SK-N-SH treated with all-trans-retinoic acid at 6 μM for 48 hours (cell line): Measurements from ENCODE around the gene PLXND1.

Experiments used
- ATAC-seq: fragments of 200-7000 bp; cut with Tn5 transposase; 3 replicates; pipeline ENCODE4 v1.9.1; 2020; ENCODE audit warnings: mild to moderate bottlenecking, moderate library complexity
- ARNTL ChIP-seq: fragments of 450-650 bp; formaldehyde crosslinking; IDR thresholded peaks from 2 replicates; pipeline ENCODE4 v1.5.0; 2020; ENCODE audit warnings: low read depth, mild to moderate bottlenecking, moderate library complexity, borderline replicate concordance
- BACH2 ChIP-seq: fragments of 250-450 bp; sonication (Bioruptor Pico); IDR thresholded peaks from 2 replicates; pipeline ENCODE4 v1.9.0; 2021; ENCODE audit warnings: mild to moderate bottlenecking, borderline replicate concordance
- CREB5 ChIP-seq: fragments of 250-450 bp; sonication (Bioruptor Pico); IDR thresholded peaks from 2 replicates; pipeline ENCODE4 v1.5.1; 2020; ENCODE audit warnings: low read depth, mild to moderate bottlenecking, moderate library complexity
- CSDC2 ChIP-seq: fragments of 250-450 bp; sonication (Bioruptor Pico); IDR thresholded peaks from 2 replicates; pipeline ENCODE4 v1.5.0; 2020; ENCODE audit warnings: mild to moderate bottlenecking, moderate library complexity
- ESRRG ChIP-seq: fragments of 250-450 bp; sonication (Bioruptor Pico); IDR thresholded peaks from 2 replicates; pipeline ENCODE4 v1.6.1; 2021; ENCODE audit warnings: mild to moderate bottlenecking
- GLIS3 ChIP-seq: fragments of 250-450 bp; sonication (Bioruptor Pico); IDR thresholded peaks from 2 replicates; pipeline ENCODE4 v1.5.0; 2020; ENCODE audit warnings: mild to moderate bottlenecking, moderate library complexity
- ISL1 ChIP-seq: fragments of 250-450 bp; sonication (Bioruptor Pico); IDR thresholded peaks from 2 replicates; pipeline ENCODE4 v2.1.2; 2022; ENCODE audit warnings: mild to moderate bottlenecking, moderate library complexity
- OSR1 ChIP-seq: fragments of 250-450 bp; sonication (Bioruptor Pico); IDR thresholded peaks from 2 replicates; pipeline ENCODE4 v1.8.0; 2022; ENCODE audit warnings: moderate library complexity, mild to moderate bottlenecking, inconsistent platforms
- PATZ1 ChIP-seq: fragments of 250-450 bp; sonication (Bioruptor Pico); IDR thresholded peaks from 2 replicates; pipeline ENCODE4 v1.8.0; 2020; ENCODE audit warnings: mild to moderate bottlenecking, moderate library complexity, borderline replicate concordance
- POU6F1 ChIP-seq: fragments of 250-450 bp; sonication (Bioruptor Pico); IDR thresholded peaks from 2 replicates; pipeline ENCODE4 v1.8.0; 2021; ENCODE audit warnings: low read depth, mild to moderate bottlenecking, moderate library complexity, borderline replicate concordance
- PPARA ChIP-seq: fragments of 250-450 bp; sonication (Bioruptor Pico); IDR thresholded peaks from 2 replicates; pipeline ENCODE4 v1.5.0; 2020; ENCODE audit warnings: mild to moderate bottlenecking, borderline replicate concordance
- RARB ChIP-seq: fragments of 250-450 bp; sonication (Bioruptor Pico); IDR thresholded peaks from 2 replicates; pipeline ENCODE4 v1.8.0; 2021; ENCODE audit warnings: mild to moderate bottlenecking, moderate library complexity
- SNAI2 ChIP-seq: fragments of 250-450 bp; sonication (Bioruptor Pico); IDR thresholded peaks from 2 replicates; pipeline ENCODE4 v1.5.0; 2020; ENCODE audit warnings: mild to moderate bottlenecking, moderate library complexity
- TOX ChIP-seq: fragments of 250-450 bp; sonication (Bioruptor Pico); IDR thresholded peaks from 2 replicates; pipeline ENCODE4 v1.8.0; 2021; ENCODE audit warnings: mild to moderate bottlenecking, moderate library complexity, borderline replicate concordance
- ZC3H10 ChIP-seq: fragments of 250-450 bp; sonication (Bioruptor Pico); IDR thresholded peaks from 2 replicates; pipeline ENCODE4 v1.5.1; 2021; ENCODE audit warnings: mild to moderate bottlenecking, moderate library complexity
- ZFP3 ChIP-seq: fragments of 250-450 bp; sonication (Bioruptor Pico); IDR thresholded peaks from 2 replicates; pipeline ENCODE4 v1.5.0; 2020; ENCODE audit warnings: mild to moderate bottlenecking, moderate library complexity
- ZFP30 ChIP-seq: fragments of 450-650 bp; formaldehyde crosslinking; IDR thresholded peaks from 2 replicates; pipeline ENCODE4 v1.5.0; 2022; ENCODE audit warnings: mild to moderate bottlenecking, moderate library complexity
- ZNF565 ChIP-seq: fragments of 450-650 bp; formaldehyde crosslinking; conservative IDR thresholded peaks from 2 replicates; pipeline ENCODE4 v1.5.0; 2020; ENCODE audit warnings: low read depth, mild to moderate bottlenecking, moderate library complexity
- ZNF70 ChIP-seq: fragments of 450-650 bp; formaldehyde crosslinking; IDR thresholded peaks from 2 replicates; pipeline ENCODE4 v1.5.0; 2020; ENCODE audit warnings: mild to moderate bottlenecking, moderate library complexity
- ZNF8 ChIP-seq: fragments of 450-650 bp; formaldehyde crosslinking; IDR thresholded peaks from 2 replicates; pipeline ENCODE4 v1.5.0; 2020; ENCODE audit warnings: mild to moderate bottlenecking, moderate library complexity
- TF ChIP-seq, protein P1 (sequence below): fragments of 250-450 bp; sonication (Bioruptor Pico); IDR thresholded peaks from 2 replicates; pipeline ENCODE4 v1.5.0; 2020; ENCODE audit warnings: mild to moderate bottlenecking, moderate library complexity
- TF ChIP-seq, protein P2 (sequence below): fragments of 250-450 bp; sonication (Bioruptor Pico); IDR thresholded peaks from 2 replicates; pipeline ENCODE4 v1.5.1; 2021; ENCODE audit warnings: mild to moderate bottlenecking, moderate library complexity

The PLXND1 gene

DNA sequence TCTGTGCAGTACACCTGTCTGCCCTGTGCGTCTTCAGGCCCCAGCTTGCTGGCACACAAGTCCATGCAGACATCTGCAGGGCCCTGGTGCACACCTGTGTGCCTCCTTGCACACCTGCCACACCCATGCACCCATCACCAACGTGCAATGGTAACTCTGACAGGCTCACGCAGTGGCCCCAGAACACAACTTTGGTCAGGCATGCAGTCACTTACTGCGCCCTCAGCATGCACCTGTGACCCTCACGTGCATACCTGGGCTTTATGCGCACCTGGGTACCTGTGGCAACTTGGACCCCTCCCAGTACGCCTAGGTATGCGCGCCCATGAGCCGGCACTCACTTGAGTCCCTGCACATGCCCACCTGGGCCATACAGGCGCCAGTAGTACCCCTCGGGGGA, 1.7 kb downstream of the PLXND1 start:
- ATAC-seq = no peak
- TF ChIP-seq BACH2 (CRISPR knock-in tag) (no peak), CSDC2 (CRISPR knock-in tag) (no peak)

DNA sequence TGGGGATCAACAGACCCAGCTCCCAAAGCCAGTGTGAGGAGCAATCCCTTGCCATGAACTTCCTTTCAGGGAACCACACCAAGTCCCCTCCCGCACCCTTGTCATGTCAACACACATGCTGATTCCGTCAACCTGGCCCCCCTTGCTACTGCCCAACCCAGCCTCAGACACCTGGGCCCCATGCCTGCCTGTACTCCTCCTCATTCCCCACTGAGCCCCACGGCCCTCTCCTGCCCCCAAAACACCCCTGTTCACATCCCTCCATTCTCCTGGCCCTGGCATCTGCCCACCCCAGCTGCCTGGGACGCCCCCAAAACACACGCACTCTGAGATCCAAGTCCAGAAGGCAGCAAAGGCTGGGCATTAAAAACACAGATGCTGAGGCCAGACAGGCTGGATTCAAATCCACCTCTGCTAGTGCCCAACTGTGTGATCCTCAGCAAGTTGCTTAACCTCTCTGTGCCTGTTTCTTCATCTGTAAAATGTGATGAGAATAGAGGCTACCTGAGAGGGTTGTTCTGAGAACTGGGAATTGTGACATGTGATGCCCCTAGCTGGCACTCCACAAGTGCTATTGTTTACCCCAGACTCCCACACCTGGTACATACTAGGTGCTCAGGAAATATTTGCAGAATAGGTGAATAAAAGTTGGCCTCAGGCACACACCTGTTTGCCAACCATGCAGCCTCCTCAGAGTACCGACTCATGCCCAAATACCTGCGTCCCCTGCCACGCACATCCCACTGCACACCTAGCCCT, 2.3 kb downstream of the PLXND1 start:
- no peak for TF ChIP-seq CSDC2 (CRISPR knock-in tag)
- no peak for TF ChIP-seq ZFP30 (CRISPR knock-in tag)
- no peak for TF ChIP-seq ISL1
- TF ChIP-seq ZNF8 (CRISPR knock-in tag) = no peak
- TF ChIP-seq, protein P1, sequence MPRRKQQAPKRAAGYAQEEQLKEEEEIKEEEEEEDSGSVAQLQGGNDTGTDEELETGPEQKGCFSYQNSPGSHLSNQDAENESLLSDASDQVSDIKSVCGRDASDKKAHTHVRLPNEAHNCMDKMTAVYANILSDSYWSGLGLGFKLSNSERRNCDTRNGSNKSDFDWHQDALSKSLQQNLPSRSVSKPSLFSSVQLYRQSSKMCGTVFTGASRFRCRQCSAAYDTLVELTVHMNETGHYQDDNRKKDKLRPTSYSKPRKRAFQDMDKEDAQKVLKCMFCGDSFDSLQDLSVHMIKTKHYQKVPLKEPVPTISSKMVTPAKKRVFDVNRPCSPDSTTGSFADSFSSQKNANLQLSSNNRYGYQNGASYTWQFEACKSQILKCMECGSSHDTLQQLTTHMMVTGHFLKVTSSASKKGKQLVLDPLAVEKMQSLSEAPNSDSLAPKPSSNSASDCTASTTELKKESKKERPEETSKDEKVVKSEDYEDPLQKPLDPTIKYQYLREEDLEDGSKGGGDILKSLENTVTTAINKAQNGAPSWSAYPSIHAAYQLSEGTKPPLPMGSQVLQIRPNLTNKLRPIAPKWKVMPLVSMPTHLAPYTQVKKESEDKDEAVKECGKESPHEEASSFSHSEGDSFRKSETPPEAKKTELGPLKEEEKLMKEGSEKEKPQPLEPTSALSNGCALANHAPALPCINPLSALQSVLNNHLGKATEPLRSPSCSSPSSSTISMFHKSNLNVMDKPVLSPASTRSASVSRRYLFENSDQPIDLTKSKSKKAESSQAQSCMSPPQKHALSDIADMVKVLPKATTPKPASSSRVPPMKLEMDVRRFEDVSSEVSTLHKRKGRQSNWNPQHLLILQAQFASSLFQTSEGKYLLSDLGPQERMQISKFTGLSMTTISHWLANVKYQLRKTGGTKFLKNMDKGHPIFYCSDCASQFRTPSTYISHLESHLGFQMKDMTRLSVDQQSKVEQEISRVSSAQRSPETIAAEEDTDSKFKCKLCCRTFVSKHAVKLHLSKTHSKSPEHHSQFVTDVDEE (CRISPR knock-in tag) = no peak
- no peak for TF ChIP-seq ZC3H10
- TF ChIP-seq CREB5 (CRISPR knock-in tag) = no peak
- TF ChIP-seq OSR1 (CRISPR knock-in tag) = no peak
- TF ChIP-seq ARNTL = no peak
- TF ChIP-seq PPARA (CRISPR knock-in tag) = no peak
- TF ChIP-seq PATZ1 (CRISPR knock-in tag) = no peak
- TF ChIP-seq SNAI2 = no peak
- no peak for TF ChIP-seq ZNF565 (CRISPR knock-in tag)
- no peak for TF ChIP-seq RARB (CRISPR knock-in tag)
- no peak for TF ChIP-seq ZFP3 (CRISPR knock-in tag)
- TF ChIP-seq, protein P2, sequence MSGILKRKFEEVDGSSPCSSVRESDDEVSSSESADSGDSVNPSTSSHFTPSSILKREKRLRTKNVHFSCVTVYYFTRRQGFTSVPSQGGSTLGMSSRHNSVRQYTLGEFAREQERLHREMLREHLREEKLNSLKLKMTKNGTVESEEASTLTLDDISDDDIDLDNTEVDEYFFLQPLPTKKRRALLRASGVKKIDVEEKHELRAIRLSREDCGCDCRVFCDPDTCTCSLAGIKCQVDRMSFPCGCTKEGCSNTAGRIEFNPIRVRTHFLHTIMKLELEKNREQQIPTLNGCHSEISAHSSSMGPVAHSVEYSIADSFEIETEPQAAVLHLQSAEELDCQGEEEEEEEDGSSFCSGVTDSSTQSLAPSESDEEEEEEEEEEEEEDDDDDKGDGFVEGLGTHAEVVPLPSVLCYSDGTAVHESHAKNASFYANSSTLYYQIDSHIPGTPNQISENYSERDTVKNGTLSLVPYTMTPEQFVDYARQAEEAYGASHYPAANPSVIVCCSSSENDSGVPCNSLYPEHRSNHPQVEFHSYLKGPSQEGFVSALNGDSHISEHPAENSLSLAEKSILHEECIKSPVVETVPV = no peak
- TF ChIP-seq TOX (CRISPR knock-in tag) = no peak
- no peak for TF ChIP-seq ZNF70 (CRISPR knock-in tag)
- TF ChIP-seq GLIS3 (CRISPR knock-in tag) = no peak
- no peak for TF ChIP-seq POU6F1 (CRISPR knock-in tag)
- no peak for ATAC-seq

DNA sequence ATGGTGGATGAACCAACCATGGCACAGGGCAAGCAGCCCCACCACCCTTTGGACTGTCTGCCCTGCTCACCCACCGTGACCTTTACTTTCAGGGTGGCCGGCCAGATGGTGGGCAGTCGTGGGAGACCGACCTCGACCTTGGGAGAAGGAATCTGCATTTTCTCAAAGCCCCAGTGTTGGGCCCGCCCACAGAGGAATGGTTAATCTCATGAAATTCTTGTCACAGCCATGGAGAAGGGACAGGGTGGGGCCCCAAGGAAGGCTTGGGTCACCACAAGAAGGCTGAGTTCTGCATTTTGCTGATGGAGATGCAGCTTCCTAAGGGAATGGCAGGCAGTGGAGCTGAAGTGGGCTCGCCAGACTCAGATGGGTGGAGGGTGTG, 2.9 kb downstream of the PLXND1 start:
- peak; percentile 1; the same call in 1 of the 3 replicates for ATAC-seq
- TF ChIP-seq PATZ1 (CRISPR knock-in tag) = no peak
- no peak for TF ChIP-seq ARNTL
- TF ChIP-seq ESRRG (CRISPR knock-in tag) = no peak
- TF ChIP-seq, protein P1 (CRISPR knock-in tag) = no peak
- TF ChIP-seq SNAI2 = no peak
- no peak for TF ChIP-seq POU6F1 (CRISPR knock-in tag)
